Measurements from ENCODE around the gene HRH1. TPM values are rescaled to one million over a fixed set of nuclear protein-coding genes. Genes with fewer than 3 reads are reported as not detected.
"Not testable (repeated sequence)": the region's sequence is repeated elsewhere in the genome, so short reads cannot be mapped to it uniquely, and the experiment has no call there.

The HRH1 gene
- total RNA-seq, 1 donor from 2014 or later, result 0.19 TPM

DNA sequence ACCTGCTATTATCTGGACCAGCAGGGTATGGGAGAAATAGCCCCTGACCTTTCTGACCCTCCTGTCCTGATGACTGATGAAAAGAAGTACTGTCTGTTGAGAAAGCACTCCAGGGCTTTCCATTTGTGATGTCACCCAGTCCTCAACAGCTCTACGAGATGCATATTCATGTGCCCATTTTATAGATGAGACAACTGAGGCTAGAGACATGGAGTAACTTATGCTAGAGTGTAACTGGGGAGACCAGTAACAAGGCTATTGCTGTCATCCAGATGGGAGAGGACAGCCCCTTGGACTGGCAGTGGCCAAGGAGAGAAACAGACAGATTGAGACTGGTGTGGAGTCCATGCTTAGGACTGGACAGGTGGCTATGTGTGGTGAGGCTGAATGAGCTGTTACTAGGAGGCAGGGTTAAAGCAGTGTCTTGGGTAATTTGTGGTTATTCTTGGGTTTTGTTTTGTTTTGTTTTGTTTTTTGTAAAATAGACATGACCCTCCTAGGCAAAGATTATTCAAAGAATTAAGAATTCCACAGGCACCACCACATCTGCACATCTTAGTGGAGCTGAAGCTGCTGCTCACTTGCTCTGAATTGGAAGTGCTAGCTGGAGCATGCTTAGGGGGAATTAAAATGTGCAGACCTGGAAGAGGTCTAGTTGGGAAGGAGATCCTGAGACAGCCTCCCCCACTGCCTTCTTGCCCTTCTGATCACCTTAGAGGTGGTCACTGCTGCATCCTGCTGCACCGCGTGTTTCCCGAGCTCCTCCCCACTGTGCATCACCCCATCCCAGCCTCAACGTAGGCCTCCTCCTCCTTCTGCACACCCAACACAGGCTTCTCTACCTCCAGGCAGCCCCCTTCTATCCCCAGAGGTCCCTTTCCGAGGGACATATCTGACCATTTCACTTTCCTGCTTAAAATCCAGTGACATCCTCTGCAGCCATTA, 8.4 kb downstream of the HRH1 start:
- H3K79me2 ChIP-seq (ENCODE audit: low read depth), result no peaks in the 10 kb centered on the region
- peaks cover 19% of the 10 kb centered on the region for H3K27me3 ChIP-seq
- no peak overlapping the region for H3K4me2 ChIP-seq
- H3K4me3 ChIP-seq, result no peak overlapping the region
- Mint-ChIP-seq H3K27me3 (ENCODE audit: insufficient read depth, low read depth) (peaks cover 8% of the 10 kb centered on the region), H3K4me3 (no peak overlapping the region), H3K27ac (no peak overlapping the region), H3K4me1 (peaks cover 3% of the 10 kb centered on the region), H3K9me3 (no peaks in the 10 kb centered on the region), H3K36me3 (no peaks in the 10 kb centered on the region)
- no peaks in the 10 kb centered on the region for H3K4me1 ChIP-seq
- no peaks in the 10 kb centered on the region for H3F3A ChIP-seq (ENCODE audit: low read depth)
- H3K9ac ChIP-seq, result no peak overlapping the region
- H3K27ac ChIP-seq, result no peak overlapping the region
- DNase-seq (ENCODE audit: low spot score), result no peak
- H4K20me1 ChIP-seq (ENCODE audit: low read depth), result no peaks in the 10 kb centered on the region
- no peaks in the 10 kb centered on the region for H3K36me3 ChIP-seq
- no peaks in the 10 kb centered on the region for H3K9me3 ChIP-seq (ENCODE audit: low read depth)
- TF ChIP-seq EZH2phosphoT487 (IDR thresholded peaks at IDR 0.05) (no peak), EZH2 (IDR thresholded peaks at IDR 0.05) (no peak)
- TF ChIP-seq, protein P1, sequence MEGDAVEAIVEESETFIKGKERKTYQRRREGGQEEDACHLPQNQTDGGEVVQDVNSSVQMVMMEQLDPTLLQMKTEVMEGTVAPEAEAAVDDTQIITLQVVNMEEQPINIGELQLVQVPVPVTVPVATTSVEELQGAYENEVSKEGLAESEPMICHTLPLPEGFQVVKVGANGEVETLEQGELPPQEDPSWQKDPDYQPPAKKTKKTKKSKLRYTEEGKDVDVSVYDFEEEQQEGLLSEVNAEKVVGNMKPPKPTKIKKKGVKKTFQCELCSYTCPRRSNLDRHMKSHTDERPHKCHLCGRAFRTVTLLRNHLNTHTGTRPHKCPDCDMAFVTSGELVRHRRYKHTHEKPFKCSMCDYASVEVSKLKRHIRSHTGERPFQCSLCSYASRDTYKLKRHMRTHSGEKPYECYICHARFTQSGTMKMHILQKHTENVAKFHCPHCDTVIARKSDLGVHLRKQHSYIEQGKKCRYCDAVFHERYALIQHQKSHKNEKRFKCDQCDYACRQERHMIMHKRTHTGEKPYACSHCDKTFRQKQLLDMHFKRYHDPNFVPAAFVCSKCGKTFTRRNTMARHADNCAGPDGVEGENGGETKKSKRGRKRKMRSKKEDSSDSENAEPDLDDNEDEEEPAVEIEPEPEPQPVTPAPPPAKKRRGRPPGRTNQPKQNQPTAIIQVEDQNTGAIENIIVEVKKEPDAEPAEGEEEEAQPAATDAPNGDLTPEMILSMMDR (IDR thresholded peaks at IDR 0.05), result no peak
- H2AFZ ChIP-seq (replicated peaks), result no peak overlapping the region

DNA sequence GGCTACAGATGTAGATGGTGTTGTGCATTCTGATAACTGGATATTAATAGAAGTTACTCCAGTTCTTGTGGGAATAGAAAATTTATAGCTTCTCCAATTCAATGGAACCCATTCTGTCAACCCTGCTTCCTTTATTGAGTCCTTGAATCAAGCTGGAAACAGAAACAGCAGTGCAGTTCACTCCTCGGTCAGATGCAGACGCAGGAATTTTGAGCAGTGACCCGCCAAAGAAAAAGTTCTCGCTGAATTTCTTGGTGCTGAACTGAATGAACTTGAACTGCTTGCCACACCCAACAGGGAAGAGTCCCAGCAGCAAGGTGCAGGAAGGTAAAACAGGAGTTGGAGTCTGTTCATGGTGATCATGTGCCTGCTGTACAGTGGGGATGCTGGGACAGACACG, 10.3 kb downstream of the HRH1 start:
- Histone ChIP-seq H3K79me2 (ENCODE audit: low read depth) (no peaks in the 10 kb centered on the region), H3K4me2 (no peak overlapping the region)
- TF ChIP-seq EZH2phosphoT487 (IDR thresholded peaks at IDR 0.05), result no peak
- TF ChIP-seq, protein P1 (IDR thresholded peaks at IDR 0.05), result no peak
- TF ChIP-seq EZH2 (IDR thresholded peaks at IDR 0.05), result no peak

DNA sequence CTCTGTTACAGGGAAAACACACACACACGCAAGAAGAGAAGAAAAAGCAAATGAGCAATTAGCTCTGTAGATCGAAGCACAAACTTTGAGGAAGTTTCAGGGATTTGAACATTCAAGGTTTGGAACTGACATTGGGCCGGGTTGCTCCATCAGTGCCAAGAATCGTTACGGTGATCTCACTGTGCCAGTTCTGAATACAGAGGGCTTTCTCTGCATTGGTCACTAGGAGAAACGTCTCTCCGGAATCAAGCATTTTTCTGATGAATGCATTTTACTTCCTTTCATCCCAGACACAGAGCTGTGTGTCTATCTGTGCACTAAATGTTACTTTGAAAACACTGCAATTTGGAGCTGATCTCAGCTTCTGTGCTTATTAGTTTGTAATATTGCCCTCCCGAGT, 11.2 kb downstream of the HRH1 start:
- Histone ChIP-seq H3K27ac (no peak overlapping the region), H3K9me3 (ENCODE audit: low read depth) (no peaks in the 10 kb centered on the region), H3K9ac (no peak overlapping the region), H3K4me2 (no peak overlapping the region), H3K27me3 (no peaks in the 10 kb centered on the region), H3F3A (ENCODE audit: low read depth) (no peaks in the 10 kb centered on the region), H3K4me1 (no peaks in the 10 kb centered on the region), H3K36me3 (no peaks in the 10 kb centered on the region), H2AFZ (replicated peaks) (no peak overlapping the region), H3K4me3 (no peak overlapping the region), H3K79me2 (ENCODE audit: low read depth) (no peaks in the 10 kb centered on the region), H4K20me1 (ENCODE audit: low read depth) (no peaks in the 10 kb centered on the region)
- Mint-ChIP-seq H3K4me1 (peaks cover 22% of the 10 kb centered on the region), H3K27ac (no peak overlapping the region), H3K27me3 (ENCODE audit: insufficient read depth, low read depth) (peaks cover 11% of the 10 kb centered on the region), H3K36me3 (no peaks in the 10 kb centered on the region), H3K9me3 (no peaks in the 10 kb centered on the region), H3K4me3 (no peak overlapping the region)
- no peak for DNase-seq (ENCODE audit: low spot score)
- TF ChIP-seq EZH2phosphoT487 (IDR thresholded peaks at IDR 0.05), result no peak
- TF ChIP-seq, protein P1 (IDR thresholded peaks at IDR 0.05), result no peak
- TF ChIP-seq EZH2 (IDR thresholded peaks at IDR 0.05), result no peak

More for the DNA sequence above, 10.3 kb downstream of the HRH1 start:
- no peak for DNase-seq (ENCODE audit: low spot score)
- peaks cover 17% of the 10 kb centered on the region for H3K4me1 Mint-ChIP-seq
- H4K20me1 ChIP-seq (ENCODE audit: low read depth), result no peaks in the 10 kb centered on the region
- no peak overlapping the region for H3K9ac ChIP-seq
- no peaks in the 10 kb centered on the region for H3K9me3 ChIP-seq (ENCODE audit: low read depth)
- H2AFZ ChIP-seq (replicated peaks), result no peak overlapping the region
- no peak overlapping the region for H3K27ac ChIP-seq
- no peaks in the 10 kb centered on the region for H3F3A ChIP-seq (ENCODE audit: low read depth)
- no peaks in the 10 kb centered on the region for H3K36me3 ChIP-seq
- peak overlapping the region; percentile 32 for H3K27ac Mint-ChIP-seq
- no peaks in the 10 kb centered on the region for H3K4me1 ChIP-seq
- no peak overlapping the region for H3K4me3 Mint-ChIP-seq
- H3K4me3 ChIP-seq, result no peak overlapping the region
- H3K27me3 Mint-ChIP-seq (ENCODE audit: insufficient read depth, low read depth), result peaks cover 8% of the 10 kb centered on the region
- no peaks in the 10 kb centered on the region for H3K9me3 Mint-ChIP-seq
- no peaks in the 10 kb centered on the region for H3K27me3 ChIP-seq
- no peaks in the 10 kb centered on the region for H3K36me3 Mint-ChIP-seq

DNA sequence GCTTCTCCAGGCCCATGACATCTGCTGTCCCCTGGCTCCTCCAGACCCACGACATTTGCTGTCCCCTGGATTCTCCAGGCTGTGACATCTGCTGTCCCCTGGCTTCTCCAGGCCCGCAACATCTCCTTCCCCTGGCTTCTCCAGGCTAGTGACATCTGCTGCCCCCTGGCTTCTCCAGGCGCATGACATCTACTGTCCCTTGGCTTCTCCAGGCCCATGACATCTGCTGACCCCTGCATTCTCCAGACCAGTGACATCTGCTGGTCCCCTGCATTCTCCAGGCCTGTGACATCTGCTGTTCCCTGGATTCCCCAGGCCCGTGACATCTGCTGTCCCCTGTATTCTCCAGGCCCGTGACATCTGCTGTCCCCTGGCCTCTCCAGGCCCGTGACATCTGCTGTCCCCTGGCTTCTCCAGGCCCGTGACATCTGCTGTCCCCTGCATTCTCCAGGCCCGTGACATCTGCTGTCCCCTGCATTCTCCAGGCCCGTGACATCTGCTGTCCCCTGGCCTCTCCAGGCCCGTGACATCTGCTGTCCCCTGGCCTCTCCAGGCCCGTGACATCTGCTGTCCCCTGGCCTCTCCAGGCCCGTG, 12.6 kb downstream of the HRH1 start:
- not testable (repeated sequence) for H3K36me3 Mint-ChIP-seq; DNase-seq (ENCODE audit: low spot score); H3K36me3 ChIP-seq; H3K4me1 ChIP-seq; H4K20me1 ChIP-seq (ENCODE audit: low read depth); H3K4me3 Mint-ChIP-seq; H3K27ac ChIP-seq; H2AFZ ChIP-seq (replicated peaks); H3K27me3 ChIP-seq; H3K79me2 ChIP-seq (ENCODE audit: low read depth); H3K9ac ChIP-seq; H3K9me3 ChIP-seq (ENCODE audit: low read depth); H3K27me3 Mint-ChIP-seq (ENCODE audit: insufficient read depth, low read depth); H3K9me3 Mint-ChIP-seq; H3K4me3 ChIP-seq; H3F3A ChIP-seq (ENCODE audit: low read depth); H3K27ac Mint-ChIP-seq; H3K4me2 ChIP-seq
- H3K4me1 Mint-ChIP-seq, result peaks cover 22% of the 10 kb centered on the region
